Measurements from ENCODE around the gene USP10. TPM values are rescaled to one million over a fixed set of nuclear protein-coding genes. Genes with fewer than 3 reads are reported as not detected.
A peak's percentile ranks its signal among the peaks of the same experiment; 100 is the strongest.

The USP10 gene
- total and polyA plus RNA-seq, 4 donors: 18.5 to 77.5 (median 63.0) TPM

DNA sequence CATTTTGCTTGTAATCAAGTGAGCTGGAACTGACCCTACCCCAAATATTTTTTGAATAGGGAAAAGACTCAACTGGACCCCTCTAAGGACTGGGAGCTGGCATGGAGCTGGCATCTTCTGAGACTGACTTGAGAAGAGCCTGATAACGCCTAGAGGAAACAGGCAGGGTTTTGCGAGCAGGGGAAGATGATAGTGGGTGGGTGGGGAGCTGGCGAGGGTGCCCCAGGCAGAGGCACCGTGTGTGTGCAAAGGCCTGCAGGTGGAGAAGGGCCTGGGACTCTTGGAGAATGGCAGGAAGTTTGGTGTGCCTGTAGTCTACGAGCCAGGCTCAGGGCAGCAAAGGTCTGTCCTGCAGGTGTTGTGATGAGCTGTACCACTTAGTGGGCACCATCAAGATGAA, 124.1 kb downstream of the USP10 start:
- TF ChIP-seq, protein P1, sequence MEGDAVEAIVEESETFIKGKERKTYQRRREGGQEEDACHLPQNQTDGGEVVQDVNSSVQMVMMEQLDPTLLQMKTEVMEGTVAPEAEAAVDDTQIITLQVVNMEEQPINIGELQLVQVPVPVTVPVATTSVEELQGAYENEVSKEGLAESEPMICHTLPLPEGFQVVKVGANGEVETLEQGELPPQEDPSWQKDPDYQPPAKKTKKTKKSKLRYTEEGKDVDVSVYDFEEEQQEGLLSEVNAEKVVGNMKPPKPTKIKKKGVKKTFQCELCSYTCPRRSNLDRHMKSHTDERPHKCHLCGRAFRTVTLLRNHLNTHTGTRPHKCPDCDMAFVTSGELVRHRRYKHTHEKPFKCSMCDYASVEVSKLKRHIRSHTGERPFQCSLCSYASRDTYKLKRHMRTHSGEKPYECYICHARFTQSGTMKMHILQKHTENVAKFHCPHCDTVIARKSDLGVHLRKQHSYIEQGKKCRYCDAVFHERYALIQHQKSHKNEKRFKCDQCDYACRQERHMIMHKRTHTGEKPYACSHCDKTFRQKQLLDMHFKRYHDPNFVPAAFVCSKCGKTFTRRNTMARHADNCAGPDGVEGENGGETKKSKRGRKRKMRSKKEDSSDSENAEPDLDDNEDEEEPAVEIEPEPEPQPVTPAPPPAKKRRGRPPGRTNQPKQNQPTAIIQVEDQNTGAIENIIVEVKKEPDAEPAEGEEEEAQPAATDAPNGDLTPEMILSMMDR (IDR thresholded peaks at IDR 0.05; ENCODE audit: control extremely low read depth, extremely low read depth): no peak
- no peak overlapping the region for H3K4me3 ChIP-seq
- H3K27me3 ChIP-seq (ENCODE audit: control insufficient read depth in 3 of 3, insufficient read depth in 3 of 3, low read length in 2 of 3): no peaks in the 10 kb centered on the region
- ATAC-seq (ENCODE audit: insufficient read depth, low FRiP score) (no peak), DNase-seq (no peak)
- no peaks in the 10 kb centered on the region for H3K9me3 ChIP-seq (ENCODE audit: control insufficient read depth in 4 of 4, insufficient read depth in 3 of 4, low read length in 3 of 4)
- H3K36me3 ChIP-seq (ENCODE audit: control insufficient read depth in 4 of 4, insufficient read depth in 4 of 4, low read length in 4 of 4): no peaks in the 10 kb centered on the region
- H3K27ac ChIP-seq (ENCODE audit: low read depth in 1 of 2, low read length in 1 of 2): peak overlapping the region in 1 of 2 donors; percentile 7
- H3K9ac ChIP-seq (ENCODE audit: insufficient read depth in 1 of 2, low read length in 2 of 2): no peak overlapping the region
- 43 to 51% methylated on average over 5 of the region's 5 CpGs for WGBS, 2 donors
- peaks cover 0 to 23% (median 4%) of the 10 kb centered on the region in 5 donors for H3K4me1 ChIP-seq (ENCODE audit: control insufficient read depth in 5 of 5, insufficient read depth in 5 of 5, low read length in 5 of 5)

DNA sequence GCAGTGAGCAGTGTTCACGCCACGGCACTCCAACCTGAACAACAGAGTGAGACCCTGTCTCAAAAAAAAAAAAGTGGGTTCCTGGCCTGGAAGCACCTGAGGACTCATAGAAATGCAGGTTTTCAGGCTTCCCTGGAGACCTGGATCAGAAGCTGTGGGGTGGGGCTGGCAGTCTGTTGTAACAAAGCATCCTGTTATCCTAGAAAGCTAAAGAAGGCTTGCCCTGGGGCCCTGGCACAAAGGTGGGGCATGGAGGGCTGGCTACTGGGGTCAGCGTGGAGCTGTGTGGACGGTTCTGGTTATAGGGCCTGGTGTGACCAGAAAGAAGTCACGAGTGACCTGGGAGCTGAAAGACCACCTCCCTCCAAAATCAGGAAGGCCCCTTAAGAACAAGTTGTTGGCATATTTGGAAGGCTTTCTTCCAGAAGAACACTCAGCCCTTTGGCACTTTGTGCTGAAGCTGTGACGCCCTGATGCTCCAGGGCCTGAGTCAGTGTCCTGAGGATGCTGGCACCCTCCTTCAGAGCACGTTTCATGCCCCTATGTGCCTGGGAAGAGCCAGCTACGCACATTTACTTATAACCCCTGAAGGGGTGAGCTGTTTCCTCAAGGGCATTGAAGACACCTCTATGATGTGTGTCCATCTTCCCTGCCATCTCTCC, 126.2 kb downstream of the USP10 start:
- Histone ChIP-seq H3K4me1 (ENCODE audit: control insufficient read depth in 5 of 5, insufficient read depth in 5 of 5, low read length in 5 of 5) (peaks cover 0 to 24% (median 7%) of the 10 kb centered on the region in 5 donors), H3K36me3 (ENCODE audit: control insufficient read depth in 4 of 4, insufficient read depth in 4 of 4, low read length in 4 of 4) (no peaks in the 10 kb centered on the region), H3K27me3 (ENCODE audit: control insufficient read depth in 3 of 3, insufficient read depth in 3 of 3, low read length in 2 of 3) (no peaks in the 10 kb centered on the region), H3K9me3 (ENCODE audit: control insufficient read depth in 4 of 4, insufficient read depth in 3 of 4, low read length in 3 of 4) (no peaks in the 10 kb centered on the region), H3K9ac (ENCODE audit: insufficient read depth in 1 of 2, low read length in 2 of 2) (no peak overlapping the region), H3K27ac (ENCODE audit: low read depth in 1 of 2, low read length in 1 of 2) (peak overlapping the region in 1 of 2 donors; percentile 62), H3K4me3 (no peak overlapping the region)
- DNase-seq (no peak), ATAC-seq (ENCODE audit: insufficient read depth, low FRiP score) (no peak)
- TF ChIP-seq, protein P1 (IDR thresholded peaks at IDR 0.05; ENCODE audit: control extremely low read depth, extremely low read depth): no peak
- 88 to 94% methylated on average over 8 of the region's 8 CpGs for WGBS, 2 donors

DNA sequence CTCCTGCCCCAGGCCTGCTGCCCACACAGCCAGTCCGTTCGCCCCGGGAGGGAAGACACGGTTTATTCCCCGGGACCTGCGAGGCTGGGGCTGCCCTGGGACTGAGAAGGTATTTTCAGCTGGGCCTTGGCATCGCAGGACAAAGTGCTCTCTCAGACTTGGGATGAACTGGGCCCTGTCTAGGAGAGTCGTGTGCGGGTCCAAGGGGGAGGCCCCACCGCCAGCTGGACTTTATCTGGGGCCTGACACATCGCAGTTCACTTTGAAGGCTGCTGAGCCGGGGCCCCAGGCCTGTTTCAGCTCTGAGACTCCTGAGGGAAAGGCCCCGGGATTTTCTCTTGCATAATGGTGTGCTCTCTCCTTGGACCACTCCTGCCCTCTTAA, 126.8 kb downstream of the USP10 start:
- ATAC-seq (ENCODE audit: insufficient read depth, low FRiP score) (peak; percentile 17), DNase-seq (peak; percentile 85 to 90 (median 85))
- H3K4me1 ChIP-seq (ENCODE audit: control insufficient read depth in 5 of 5, insufficient read depth in 5 of 5, low read length in 5 of 5): peaks cover 0 to 24% (median 7%) of the 10 kb centered on the region in 5 donors
- no peaks in the 10 kb centered on the region for H3K27me3 ChIP-seq (ENCODE audit: control insufficient read depth in 3 of 3, insufficient read depth in 3 of 3, low read length in 2 of 3)
- WGBS, 2 donors: 70 to 77% methylated on average over 13 of the region's 13 CpGs
- peak overlapping the region in 1 of 2 donors; percentile 62 for H3K27ac ChIP-seq (ENCODE audit: low read depth in 1 of 2, low read length in 1 of 2)
- no peak overlapping the region for H3K9ac ChIP-seq (ENCODE audit: insufficient read depth in 1 of 2, low read length in 2 of 2)
- H3K9me3 ChIP-seq (ENCODE audit: control insufficient read depth in 4 of 4, insufficient read depth in 3 of 4, low read length in 3 of 4): no peaks in the 10 kb centered on the region
- H3K36me3 ChIP-seq (ENCODE audit: control insufficient read depth in 4 of 4, insufficient read depth in 4 of 4, low read length in 4 of 4): no peaks in the 10 kb centered on the region
- H3K4me3 ChIP-seq: no peak overlapping the region
- TF ChIP-seq, protein P1 (IDR thresholded peaks at IDR 0.05; ENCODE audit: control extremely low read depth, extremely low read depth): no peak
